HG03139 (cell line): Measurements from ENCODE around the gene SLC22A12.

Experiments
- ATAC-seq: cut with Tn5 transposase; IDR thresholded peaks from one replicate; pipeline ENCODE4 v1.9.1; 2021; ENCODE audit not compliant: unreplicated experiment

Gene SLC22A12

DNA sequence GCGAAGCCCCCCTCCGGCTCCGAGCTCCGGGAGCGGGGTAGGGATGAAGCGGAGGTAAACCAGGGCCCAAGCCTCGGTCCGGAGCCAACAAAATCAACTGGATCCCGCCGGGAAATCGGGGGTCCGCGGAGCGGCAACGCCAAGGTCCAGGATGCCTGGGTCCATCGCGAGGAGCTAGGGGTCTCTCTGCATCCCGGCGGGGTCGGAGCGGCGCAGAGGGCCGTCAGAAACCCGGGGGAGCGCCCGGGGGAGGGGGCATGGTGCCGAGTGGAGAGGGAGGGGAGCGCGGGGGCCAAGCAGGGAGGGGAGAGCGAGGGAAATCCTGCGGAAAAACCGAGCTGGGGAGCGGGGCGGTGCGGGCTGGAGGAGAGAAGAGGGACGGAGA lies 51.8 kb downstream of the SLC22A12 start:
- no peak for ATAC-seq

DNA sequence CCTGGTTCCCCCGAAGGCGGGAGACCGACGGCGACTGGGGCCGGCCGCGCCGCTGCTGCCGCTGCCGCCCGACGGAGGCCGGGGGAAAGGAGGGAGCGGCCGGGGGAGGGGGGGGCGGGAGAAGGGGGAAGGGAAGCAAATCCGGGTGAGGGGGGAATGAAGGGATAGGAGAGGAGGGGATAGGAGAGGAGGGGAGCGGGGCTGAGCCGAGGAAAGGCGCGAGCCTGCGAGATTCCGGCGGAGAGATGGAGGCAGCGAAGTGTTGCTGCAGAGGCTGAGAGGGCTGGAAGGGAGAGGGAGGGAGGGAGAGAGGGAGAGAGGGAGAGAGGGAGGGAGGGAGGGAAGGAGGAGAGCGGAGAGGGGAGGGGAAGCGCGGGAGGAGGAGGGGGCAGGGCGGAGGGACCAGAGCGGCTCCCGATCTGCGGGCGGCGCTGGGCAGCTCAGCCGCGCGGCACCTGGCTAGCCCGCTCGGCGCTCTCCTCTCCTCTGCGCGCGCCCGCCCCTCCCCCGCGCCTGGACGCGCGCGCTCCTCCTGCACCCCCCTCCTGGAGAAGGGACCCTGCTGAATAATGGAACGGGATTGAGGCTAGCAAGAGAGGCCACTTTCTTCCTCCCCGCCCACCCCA lies 52.3 kb downstream of the SLC22A12 start:
- no peak for ATAC-seq

DNA sequence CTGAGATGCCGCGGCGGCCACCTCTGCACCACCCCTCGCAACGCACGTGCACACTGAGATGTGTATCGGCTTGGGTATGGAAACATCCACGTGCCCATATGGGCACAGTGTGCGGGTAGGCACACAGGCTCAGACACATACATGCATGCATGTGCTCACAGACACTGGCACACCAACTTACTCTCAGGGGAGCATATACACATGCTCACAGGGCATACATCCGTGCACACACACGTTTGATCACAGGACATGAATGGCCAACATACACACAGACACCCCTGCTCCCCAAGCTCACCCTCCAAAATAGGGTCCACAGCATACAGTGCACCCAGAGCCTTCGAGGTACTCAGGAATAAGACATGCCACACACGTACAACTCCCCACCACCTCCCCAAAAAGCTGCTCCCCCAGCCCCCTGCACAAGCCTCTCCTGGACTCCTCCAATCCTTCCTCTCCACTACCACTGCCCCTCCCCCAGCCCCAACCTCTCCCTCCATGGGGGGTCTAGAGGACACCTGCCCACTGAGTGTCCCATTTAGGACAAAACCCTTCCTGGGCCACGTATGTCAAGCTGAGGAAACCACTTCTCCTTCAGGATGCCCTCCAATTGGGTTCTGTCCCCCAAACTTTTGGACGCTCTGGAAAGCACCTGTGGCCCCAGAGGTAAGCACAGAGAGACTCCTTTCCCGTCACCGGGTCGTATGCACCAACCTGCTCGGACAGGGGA lies 53.1 kb downstream of the SLC22A12 start:
- ATAC-seq: no peak

DNA sequence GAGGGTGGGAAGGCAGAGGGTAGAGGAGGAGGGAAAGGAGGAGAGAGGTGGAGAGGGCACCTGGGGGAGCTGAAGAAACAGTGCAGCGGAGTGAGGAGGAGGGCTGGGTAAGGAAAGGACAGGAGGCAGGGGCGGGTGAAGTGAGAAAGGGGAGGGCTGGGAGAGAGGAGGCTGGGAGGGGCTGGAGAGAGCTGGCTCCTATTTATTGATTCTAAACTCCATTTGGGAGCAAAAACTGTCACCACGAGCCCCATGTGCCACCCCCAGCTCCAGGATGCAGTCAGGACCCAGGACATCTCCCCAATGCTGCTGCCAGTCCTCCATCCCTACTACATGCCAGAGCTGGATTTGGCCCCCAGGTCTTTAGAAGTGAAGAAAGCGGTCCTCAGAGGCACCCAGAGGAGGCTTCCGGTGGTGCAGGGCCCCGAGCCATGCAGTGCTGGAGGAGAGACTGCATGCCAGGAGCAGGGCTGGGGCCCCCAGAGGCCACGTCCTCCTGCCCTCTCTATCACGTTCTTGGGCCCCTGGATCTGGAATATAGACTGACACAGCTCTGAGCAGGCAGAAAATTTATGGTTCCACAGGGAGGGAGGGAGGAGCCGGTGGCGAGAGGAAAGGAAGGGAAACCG lies 53.7 kb downstream of the SLC22A12 start:
- ATAC-seq: no peak

DNA sequence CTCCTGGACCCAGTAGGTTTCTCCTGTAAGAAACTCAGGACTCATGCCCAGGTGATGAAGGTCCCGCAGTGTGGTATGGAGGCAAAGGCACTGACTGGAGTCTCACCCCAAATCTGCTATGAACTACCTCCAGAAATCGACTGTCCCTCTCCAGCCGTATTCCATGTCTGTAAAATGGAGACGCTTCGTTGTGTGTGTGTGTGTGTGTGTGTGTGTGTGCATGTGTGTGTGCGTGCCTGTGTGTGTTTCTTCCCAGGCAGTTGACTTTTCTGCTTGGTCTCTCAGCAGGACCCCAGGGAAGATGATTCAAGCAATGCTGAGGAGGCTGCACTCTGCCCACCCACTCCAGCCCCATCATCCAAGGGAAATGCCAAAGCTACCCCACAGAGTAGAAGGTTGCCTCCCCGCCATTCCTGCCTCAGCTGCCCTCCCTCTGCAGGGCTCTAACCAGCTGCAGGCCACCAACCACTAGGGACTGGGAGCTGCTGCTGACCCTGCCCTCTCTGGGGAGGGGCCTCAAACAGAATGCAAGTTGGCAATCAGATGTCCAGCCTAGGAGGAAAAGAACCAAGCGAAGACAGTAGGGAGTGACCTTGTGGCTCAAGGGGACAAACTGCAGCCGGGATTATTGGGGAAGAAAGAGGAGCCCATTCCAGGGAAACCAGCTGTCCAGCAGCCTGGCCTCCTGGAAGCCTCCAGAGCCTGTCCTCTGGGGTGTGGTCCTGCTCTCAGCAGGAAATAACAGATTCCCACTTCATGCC lies 56.2 kb downstream of the SLC22A12 start:
- no peak for ATAC-seq

DNA sequence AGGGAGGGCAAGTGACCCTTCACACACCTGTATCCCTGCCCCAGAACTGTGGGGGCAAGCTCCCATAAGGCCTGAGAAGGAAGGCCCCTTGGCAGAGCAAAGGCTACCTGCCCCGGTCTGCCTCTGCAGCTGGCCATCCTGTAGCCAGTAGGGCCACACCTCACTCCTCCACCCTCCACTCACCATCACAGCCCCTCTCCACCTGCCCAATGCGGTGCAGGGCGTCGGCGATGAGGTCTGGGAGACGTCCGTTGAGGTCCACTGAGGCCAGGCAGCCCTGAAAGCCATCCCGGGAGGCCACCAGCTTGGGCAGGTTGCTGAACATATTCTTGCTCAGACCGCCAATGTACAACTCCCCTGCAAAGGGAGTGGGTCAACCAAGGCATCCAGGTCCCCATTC lies 57.5 kb downstream of the SLC22A12 start:
- no peak for ATAC-seq

DNA sequence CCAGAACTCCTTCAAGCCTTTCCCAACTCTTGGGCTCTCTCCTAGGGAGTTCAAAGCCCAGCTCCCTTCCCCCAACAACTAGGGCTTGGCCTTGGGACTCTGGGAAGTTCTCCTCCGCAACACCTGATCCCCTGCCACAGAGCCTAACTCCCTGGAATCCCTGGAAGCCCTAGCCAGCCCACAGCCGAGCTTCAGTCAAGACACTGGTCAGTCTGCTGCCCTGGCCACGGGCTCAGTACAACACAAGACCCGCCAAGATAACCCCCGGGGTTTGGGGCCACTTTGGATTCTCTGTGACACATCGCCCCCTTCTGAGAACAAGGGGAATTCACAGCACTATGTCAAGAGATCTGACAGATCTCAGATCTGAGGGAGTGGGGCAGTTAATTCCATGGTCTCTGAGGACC lies 58.3 kb downstream of the SLC22A12 start:
- no peak for ATAC-seq

DNA sequence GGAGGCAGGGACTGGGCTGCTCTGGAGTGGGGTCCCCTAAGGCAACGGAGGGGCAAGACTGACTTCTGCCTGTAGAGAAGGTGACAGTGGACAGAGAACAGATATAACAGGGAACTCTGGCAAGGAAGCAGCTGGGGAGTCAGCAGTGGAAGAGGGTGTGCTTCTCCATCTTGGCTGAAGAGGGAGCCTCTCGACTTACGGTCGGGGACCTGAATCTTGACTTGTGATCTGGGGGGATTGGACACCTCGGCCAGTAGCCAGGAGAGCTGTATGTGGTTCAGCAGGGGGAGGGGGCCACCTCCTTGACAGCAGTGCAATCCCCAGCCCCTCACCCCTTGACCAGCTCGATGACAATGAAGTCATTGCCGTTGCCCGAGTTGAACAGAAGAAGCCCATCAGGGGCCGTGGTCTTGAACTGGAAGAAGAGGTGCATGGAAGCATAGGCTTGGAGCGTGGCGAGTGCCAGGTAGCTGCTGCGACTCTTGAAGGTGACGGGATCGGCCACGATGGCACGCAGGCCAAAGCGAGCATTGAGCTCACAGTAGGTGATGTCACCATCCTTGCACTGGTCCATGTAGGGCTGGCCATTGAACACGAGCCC lies 60.0 kb downstream of the SLC22A12 start:
- ATAC-seq: no peak
